OCI-LY7 (cell line): Measurements from ENCODE around the gene SNRNP25. TPM values are rescaled to one million over a fixed set of nuclear protein-coding genes. Genes with fewer than 3 reads are reported as not detected.

Experiments
- BruUV-seq: library from RNA; stranded (reverse); fragments of 400-500 nt; replicated peaks from 2 replicates; lab custom pipeline; 2021; lab: Mats Ljungman, UMichigan
- CTCF ChIA-PET: fragments of 300-600 bp; sonication (Branson Sonifier 250); formaldehyde crosslinking; loops from one replicate; lab custom pipeline; 2022; ENCODE audit warnings: antibody characterized with exemption; ENCODE audit not compliant: unreplicated experiment; lab: Charles Lee
- POLR2A ChIA-PET: fragments of 300-600 bp; sonication (Branson Sonifier 250); formaldehyde crosslinking; loops from one replicate; lab custom pipeline; 2022; ENCODE audit warnings: antibody characterized with exemption; lab: Charles Lee
- DNase-seq: peaks from one replicate; pipeline ENCODE4 v3.0.0-alpha.2; 2015; ENCODE audit warnings: low spot score
- H2AFZ ChIP-seq: fragments of 200-600 bp; sonication (generic), shearing (Covaris generic); 2 replicates; pipeline ENCODE4 v1.6.1; 2014; ENCODE audit warnings: mild to moderate bottlenecking, antibody characterized with exemption, low read length, moderate library complexity
- H3K27ac ChIP-seq: fragments of 200-600 bp; sonication (generic); 2 replicates; pipeline ENCODE4 v1.5.1; 2014; ENCODE audit warnings: mixed run types, low read depth, mild to moderate bottlenecking, moderate library complexity, low read length, inconsistent platforms; ENCODE audit not compliant: poor library complexity, severe bottlenecking
- H3K36me3 ChIP-seq: fragments of 200-600 bp; sonication (generic); 2 replicates; pipeline ENCODE4 v1.6.1; 2014; ENCODE audit warnings: mild to moderate bottlenecking, antibody characterized with exemption, low read length, moderate library complexity, mixed read lengths; ENCODE audit not compliant: insufficient read depth
- H3K4me1 ChIP-seq: fragments of 200-600 bp; sonication (generic); 2 replicates; pipeline ENCODE4 v1.5.1; 2014; ENCODE audit warnings: mild to moderate bottlenecking, low read length; ENCODE audit not compliant: insufficient read depth, poor library complexity, severe bottlenecking
- H3K4me2 ChIP-seq: fragments of 200-600 bp; sonication (generic); 2 replicates; pipeline ENCODE4 v1.6.1; 2014; ENCODE audit warnings: mild to moderate bottlenecking, low read length
- H3K4me3 ChIP-seq: fragments of 200-600 bp; sonication (generic); 2 replicates; pipeline ENCODE4 v1.5.1; 2014; ENCODE audit warnings: mild to moderate bottlenecking, low read depth, low read length; ENCODE audit not compliant: poor library complexity, severe bottlenecking
- H3K79me2 ChIP-seq: fragments of 200-600 bp; sonication (generic); 2 replicates; pipeline ENCODE4 v1.6.1; 2016; ENCODE audit warnings: low read depth, mild to moderate bottlenecking, low read length, moderate library complexity, mixed read lengths; ENCODE audit not compliant: insufficient read depth
- H3K9me2 ChIP-seq: fragments of 200-600 bp; sonication (generic); 2 replicates; pipeline ENCODE4 v1.6.1; 2016; ENCODE audit warnings: mild to moderate bottlenecking, low read length, mixed read lengths; ENCODE audit not compliant: insufficient read depth
- H3K9me3 ChIP-seq: fragments of 200-600 bp; sonication (generic); 2 replicates; pipeline ENCODE4 v1.6.1; 2014; ENCODE audit warnings: mild to moderate bottlenecking, mixed run types, low read length, mixed read lengths
- H4K20me1 ChIP-seq: fragments of 200-600 bp; sonication (generic); 2 replicates; pipeline ENCODE4 v1.6.1; 2014; ENCODE audit warnings: mild to moderate bottlenecking, antibody characterized with exemption, low read length, moderate library complexity, mixed read lengths; ENCODE audit not compliant: insufficient read depth
- EZH2phosphoT487 ChIP-seq: fragments of 200-600 bp; sonication (generic); IDR thresholded peaks from 2 replicates; pipeline ENCODE4 v1.6.1; 2018; ENCODE audit warnings: low read depth, borderline replicate concordance, mild to moderate bottlenecking, mixed run types, antibody characterized with exemption, low read length, moderate library complexity, mixed read lengths
- intact Hi-C: fragments of 100-400 bp; cut with micrococcal nuclease; formaldehyde crosslinking; loops from one replicate; pipeline ENCODE4 v1.10.0; 2022; ENCODE audit not compliant: unreplicated experiment
- total RNA-seq, 2 experiments: library from RNA; depleted of rRNA in 1 of 2; stranded (reverse); fragments of >200 nt in 1 of 2; shearing (Covaris generic) in 1 of 2; gene quantifications; 2 replicates each; pipeline ENCODE4 v1.2.3, GENCODE V29; 2014 to 2022
- TF ChIP-seq, protein P1 (sequence below): fragments of 200-600 bp; sonication (generic); conservative IDR thresholded peaks from 2 replicates; pipeline ENCODE4 v1.5.1; 2014; ENCODE audit warnings: mild to moderate bottlenecking, antibody characterized with exemption, low read length, moderate library complexity, mixed read lengths

Gene SNRNP25
- total RNA-seq, 2 experiments from 2014 or later: 61.4 to 68.3 TPM

- Histone ChIP-seq H3K4me2 (peak overlapping the region; percentile 70), H3K9me3 (no peaks in the 10 kb centered on the region), H3K4me3 (peak overlapping the region; percentile 1), H4K20me1 (0 out of 2 replicates have a peak, but pooled peaks cover under 1% of the 10 kb centered on the region), H3K9me2 (no peaks in the 10 kb centered on the region), H3K79me2 (peaks cover 6% of the 10 kb centered on the region; the same call in 1 of the 2 replicates), H2AFZ (no peak overlapping the region), H3K36me3 (peaks cover 87% of the 10 kb centered on the region), H3K27ac (peak overlapping the region; percentile 59), H3K4me1 (peaks cover 29% of the 10 kb centered on the region)
- intact Hi-C loops: no loop called here
- peak; percentile 86 for DNase-seq
- ChIA-PET POLR2A (interaction anchor here (1.1 kb wide), 2 partner anchors 14 to 30 kb away, joined by 5 read pairs; partner anchors contain the start of genes POLR3K and SNRNP25), CTCF (no interaction called here)
- BruUV-seq: no TSS peak
- no peak for TF ChIP-seq EZH2phosphoT487
- TF ChIP-seq, protein P1, sequence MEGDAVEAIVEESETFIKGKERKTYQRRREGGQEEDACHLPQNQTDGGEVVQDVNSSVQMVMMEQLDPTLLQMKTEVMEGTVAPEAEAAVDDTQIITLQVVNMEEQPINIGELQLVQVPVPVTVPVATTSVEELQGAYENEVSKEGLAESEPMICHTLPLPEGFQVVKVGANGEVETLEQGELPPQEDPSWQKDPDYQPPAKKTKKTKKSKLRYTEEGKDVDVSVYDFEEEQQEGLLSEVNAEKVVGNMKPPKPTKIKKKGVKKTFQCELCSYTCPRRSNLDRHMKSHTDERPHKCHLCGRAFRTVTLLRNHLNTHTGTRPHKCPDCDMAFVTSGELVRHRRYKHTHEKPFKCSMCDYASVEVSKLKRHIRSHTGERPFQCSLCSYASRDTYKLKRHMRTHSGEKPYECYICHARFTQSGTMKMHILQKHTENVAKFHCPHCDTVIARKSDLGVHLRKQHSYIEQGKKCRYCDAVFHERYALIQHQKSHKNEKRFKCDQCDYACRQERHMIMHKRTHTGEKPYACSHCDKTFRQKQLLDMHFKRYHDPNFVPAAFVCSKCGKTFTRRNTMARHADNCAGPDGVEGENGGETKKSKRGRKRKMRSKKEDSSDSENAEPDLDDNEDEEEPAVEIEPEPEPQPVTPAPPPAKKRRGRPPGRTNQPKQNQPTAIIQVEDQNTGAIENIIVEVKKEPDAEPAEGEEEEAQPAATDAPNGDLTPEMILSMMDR: no peak
Observed at GRCh38 chr16:38941-39892, 14.4 kb upstream of the SNRNP25 start.

DNA sequence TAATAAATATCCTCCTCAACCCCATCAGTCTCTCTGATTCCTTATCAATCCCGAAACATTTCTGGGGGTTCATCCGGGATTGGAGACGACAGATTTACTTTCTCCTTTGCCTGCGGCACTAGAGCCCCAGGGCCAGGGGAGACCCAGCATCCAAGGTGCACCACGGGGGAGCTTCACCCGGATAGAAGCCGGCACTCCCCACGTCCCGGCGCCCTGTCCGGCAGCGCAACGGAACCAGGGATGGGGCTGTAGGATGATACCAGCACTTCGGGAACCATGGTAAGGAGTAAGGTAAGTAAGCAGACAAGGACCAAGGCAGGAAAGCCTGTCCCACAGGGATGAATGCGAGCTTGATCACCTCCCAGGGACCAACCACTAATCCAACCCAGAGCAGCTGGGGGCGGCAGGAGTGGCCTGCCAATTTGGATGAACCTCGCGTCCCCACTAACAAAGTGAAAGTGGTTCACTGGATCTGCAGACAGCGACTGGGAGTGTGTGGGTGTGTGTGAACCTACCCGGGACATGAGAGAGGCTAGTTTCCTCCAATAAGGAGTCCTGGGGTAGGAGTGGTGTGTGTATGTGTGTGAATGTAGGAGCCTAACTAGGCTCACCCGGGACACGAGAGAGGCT is 12.1 kb upstream of the SNRNP25 start:
- Histone ChIP-seq H3K4me1 (peaks cover 19% of the 10 kb centered on the region), H3K79me2 (peaks cover 18% of the 10 kb centered on the region; the same call in 1 of the 2 replicates), H3K27ac (no peak overlapping the region), H3K9me2 (no peaks in the 10 kb centered on the region), H4K20me1 (peaks cover 12% of the 10 kb centered on the region; the same call in 1 of the 2 replicates), H3K4me2 (no peak overlapping the region), H3K9me3 (no peaks in the 10 kb centered on the region), H3K4me3 (no peak overlapping the region), H2AFZ (no peak overlapping the region), H3K36me3 (peaks cover 89% of the 10 kb centered on the region)
- BruUV-seq: no TSS peak
- no peak for DNase-seq
- POLR2A ChIA-PET: no interaction called here
- CTCF ChIA-PET: no interaction called here
- TF ChIP-seq EZH2phosphoT487: no peak
- TF ChIP-seq, protein P1: no peak
- intact Hi-C loops: no loop called here
